ENCODE data around the gene DRD2.

GRCh38 chr11:113474362-113475159 lies 637 bp downstream of the DRD2 start:
- TF ChIP-seq CTCF (IDR thresholded peaks at IDR 0.05) (no peak), POLR2A (IDR thresholded peaks at IDR 0.05) (no peak)
